Type B pancreatic cell (in vitro differentiated cells): ENCODE results near the gene TERT. TPM values are rescaled to one million over a fixed set of nuclear protein-coding genes. Genes with fewer than 3 reads are reported as not detected.

Experiments used
- DNase-seq: peaks from one replicate; pipeline ENCODE4 v3.0.0; 2021; ENCODE audit warnings: mixed read lengths; ENCODE audit not compliant: unreplicated experiment; ENCODE audit errors: extremely low spot score
- H3K27ac Mint-ChIP-seq: 2 replicates; pipeline ENCODE4 v1.8.0; 2021; ENCODE audit warnings: mild to moderate bottlenecking, mixed read lengths
- H3K27me3 Mint-ChIP-seq: 2 replicates; pipeline ENCODE4 v1.8.0; 2021; ENCODE audit warnings: mixed read lengths
- H3K36me3 Mint-ChIP-seq: 2 replicates; pipeline ENCODE4 v1.8.0; 2021; ENCODE audit warnings: mixed read lengths
- H3K4me1 Mint-ChIP-seq: one replicate; pipeline ENCODE4 v1.8.0; 2021; ENCODE audit warnings: mixed read lengths; ENCODE audit not compliant: unreplicated experiment
- H3K4me3 Mint-ChIP-seq: 2 replicates; pipeline ENCODE4 v1.8.0; 2021; ENCODE audit warnings: mild to moderate bottlenecking, mixed read lengths
- H3K9me3 Mint-ChIP-seq: 2 replicates; pipeline ENCODE4 v1.8.0; 2021; ENCODE audit warnings: mixed read lengths
- CTCF ChIP-seq: fragments of 200-600 bp; sonication (generic); conservative IDR thresholded peaks from 2 replicates; pipeline ENCODE4 v1.5.0; 2021; ENCODE audit warnings: antibody characterized with exemption, mild to moderate bottlenecking
- total RNA-seq: library from RNA; stranded (reverse); gene quantifications from 2 replicates; pipeline ENCODE4 v1.2.1, GENCODE V29; 2021; ENCODE audit warnings: low replicate concordance

Gene TERT
- total RNA-seq, 1 donor from 2014 or later, result 2.4 TPM

- Mint-ChIP-seq H3K36me3 (no peaks in the 10 kb centered on the region), H3K4me3 (no peak overlapping the region), H3K27ac (no peak overlapping the region), H3K27me3 (peaks cover 5% of the 10 kb centered on the region), H3K9me3 (no peaks in the 10 kb centered on the region), H3K4me1 (no peaks in the 10 kb centered on the region)
- DNase-seq, result no peak
- no peak for TF ChIP-seq CTCF
These were observed 42.9 kb downstream of the TERT start for GRCh38 chr5:1251678-1252580.

GRCh38 chr5:1249366-1250280, 45.2 kb downstream of the TERT start:
- no peak for TF ChIP-seq CTCF
- Mint-ChIP-seq H3K36me3 (no peaks in the 10 kb centered on the region), H3K4me3 (no peak overlapping the region), H3K4me1 (no peaks in the 10 kb centered on the region), H3K9me3 (no peaks in the 10 kb centered on the region), H3K27ac (no peak overlapping the region), H3K27me3 (peaks cover 7% of the 10 kb centered on the region)
- DNase-seq, result no peak

- H3K9me3 Mint-ChIP-seq, result no peaks in the 10 kb centered on the region
- H3K4me3 Mint-ChIP-seq, result no peak overlapping the region
- H3K36me3 Mint-ChIP-seq, result no peaks in the 10 kb centered on the region
- H3K27ac Mint-ChIP-seq, result no peak overlapping the region
- H3K4me1 Mint-ChIP-seq, result no peaks in the 10 kb centered on the region
- DNase-seq, result no peak
- TF ChIP-seq CTCF, result no peak
- peaks cover 7% of the 10 kb centered on the region for H3K27me3 Mint-ChIP-seq
These were observed 47.1 kb downstream of the TERT start for GRCh38 chr5:1247811-1248210.

- Mint-ChIP-seq H3K4me1 (no peaks in the 10 kb centered on the region), H3K36me3 (no peaks in the 10 kb centered on the region), H3K27ac (no peak overlapping the region), H3K27me3 (peaks cover 7% of the 10 kb centered on the region), H3K4me3 (no peak overlapping the region), H3K9me3 (no peaks in the 10 kb centered on the region)
- TF ChIP-seq CTCF, result no peak
- peak; percentile 84 for DNase-seq
These were observed 48.0 kb downstream of the TERT start for GRCh38 chr5:1246711-1247431.

- no peak for TF ChIP-seq CTCF
- H3K4me3 Mint-ChIP-seq, result no peak overlapping the region
- no peaks in the 10 kb centered on the region for H3K4me1 Mint-ChIP-seq
- H3K27ac Mint-ChIP-seq, result no peak overlapping the region
- no peaks in the 10 kb centered on the region for H3K36me3 Mint-ChIP-seq
- DNase-seq, result no peak
- no peaks in the 10 kb centered on the region for H3K9me3 Mint-ChIP-seq
- H3K27me3 Mint-ChIP-seq, result peaks cover 7% of the 10 kb centered on the region
These were observed 48.8 kb downstream of the TERT start for GRCh38 chr5:1245905-1246576.
